Urothelium cell line (cell line): ENCODE data around the gene C19orf81.
A peak's percentile ranks its signal among the peaks of the same experiment; 100 is the strongest.

Experiments
- DNase-seq: peaks from one replicate; pipeline ENCODE4 v3.0.0; 2011; ENCODE audit warnings: low spot score, mixed read lengths
- FAIRE-seq: peaks from 2 replicates; lab custom pipeline; 2011; peaks lifted over from hg19 to GRCh38; lab: Jason Lieb, UNC

The C19orf81 gene

DNA sequence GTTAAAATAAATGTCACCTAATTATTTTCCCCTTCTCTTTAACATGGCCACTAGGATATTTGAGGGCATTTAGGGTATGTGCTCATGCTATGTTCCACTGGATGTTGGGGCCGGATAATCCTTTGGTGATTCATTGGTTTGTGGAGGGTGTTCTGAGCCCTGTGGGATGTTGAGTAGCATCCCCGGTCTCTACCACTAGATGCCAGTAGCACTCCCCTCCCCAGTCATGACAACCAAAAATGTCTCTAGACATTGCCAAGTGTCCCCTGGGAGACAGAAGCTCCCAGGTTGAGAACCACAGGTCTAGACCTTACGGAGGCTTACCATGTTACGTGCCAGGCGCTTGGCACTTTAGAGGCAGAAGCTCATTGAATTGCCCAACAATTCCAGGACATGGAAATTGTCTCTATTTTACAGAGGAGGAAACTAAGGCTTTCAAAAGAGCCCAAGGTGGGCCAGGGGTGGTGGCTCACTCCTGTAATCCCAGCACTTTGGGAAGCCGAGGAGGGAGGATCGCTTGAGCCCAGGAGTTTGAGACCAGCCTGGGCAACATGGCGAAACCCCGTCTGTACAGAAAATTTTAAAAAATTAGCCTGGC, 56.3 kb downstream of the C19orf81 start:
- DNase-seq: peak; percentile 86
- FAIRE-seq: no peak

GRCh38 chr19:50706387-50706786, 57.1 kb downstream of the C19orf81 start:
- FAIRE-seq (no peak), DNase-seq (no peak)

DNA sequence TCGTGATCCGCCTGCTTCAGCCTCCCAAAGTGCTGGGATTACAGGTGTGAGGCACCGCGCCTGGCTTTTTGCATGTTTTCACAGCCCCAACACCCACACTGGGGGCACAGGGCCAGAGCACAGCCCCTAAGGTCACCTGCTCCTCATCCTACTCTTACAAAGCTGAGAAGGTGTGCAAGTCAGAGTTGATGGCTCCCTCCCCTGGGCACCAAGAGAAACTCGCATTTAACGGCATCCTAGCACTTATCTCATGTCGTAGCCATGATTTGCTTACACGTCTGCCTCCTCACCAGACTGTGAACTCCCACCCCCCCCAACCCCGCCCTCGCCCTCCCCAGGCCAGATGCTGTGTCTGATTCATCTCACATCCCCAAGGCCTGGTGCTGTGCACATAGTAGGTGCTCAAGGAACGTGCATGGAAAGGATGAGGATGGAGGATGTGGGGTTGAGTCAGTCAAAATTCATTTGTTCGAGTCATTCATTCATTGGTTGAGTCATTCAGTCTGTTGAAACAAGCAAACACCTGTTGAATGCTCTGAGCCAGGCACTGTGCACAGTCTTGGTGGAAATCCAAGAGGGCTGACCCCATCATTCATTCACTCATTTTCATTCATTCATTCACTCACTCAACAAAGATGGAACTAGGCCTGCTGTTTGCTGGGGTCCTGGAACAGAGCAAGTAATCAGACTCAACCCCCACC, 59.1 kb downstream of the C19orf81 start:
- FAIRE-seq (no peak), DNase-seq (no peak)
